Mesothelial cell of epicardium (in vitro differentiated cells): ENCODE results near the gene MRPL10. TPM values are rescaled to one million over a fixed set of nuclear protein-coding genes. Genes with fewer than 3 reads are reported as not detected.
"Not testable (repeated sequence)": the region's sequence is repeated elsewhere in the genome, so short reads cannot be mapped to it uniquely, and the experiment has no call there.

Experiments used
- DNase-seq, 2 experiments: peaks; one replicate each; pipeline ENCODE4 v3.0.0; 2021; ENCODE audit warnings: low spot score in 2 of 2; ENCODE audit not compliant: unreplicated experiment in 2 of 2
- H3K27ac Mint-ChIP-seq: 2 replicates; pipeline ENCODE4 v1.8.0; 2021; ENCODE audit warnings: mixed read lengths
- H3K27me3 Mint-ChIP-seq: 2 replicates; pipeline ENCODE4 v1.8.0; 2021; ENCODE audit warnings: low read depth, mixed read lengths
- H3K36me3 Mint-ChIP-seq: 2 replicates; pipeline ENCODE4 v1.8.0; 2021; ENCODE audit warnings: mixed read lengths
- H3K4me1 Mint-ChIP-seq: 2 replicates; pipeline ENCODE4 v1.8.0; 2021; ENCODE audit warnings: mixed read lengths
- H3K4me3 Mint-ChIP-seq: 2 replicates; pipeline ENCODE4 v1.8.0; 2021; ENCODE audit warnings: mild to moderate bottlenecking, moderate library complexity, mixed read lengths
- H3K9me3 Mint-ChIP-seq: 2 replicates; pipeline ENCODE4 v1.8.0; 2021; ENCODE audit warnings: mixed read lengths
- CTCF ChIP-seq: fragments of 200-600 bp; sonication (generic); IDR thresholded peaks from one replicate; pipeline ENCODE4 v1.5.0; 2021; ENCODE audit warnings: antibody characterized with exemption; ENCODE audit not compliant: unreplicated experiment
- total RNA-seq: library from RNA; stranded (reverse); gene quantifications from 3 replicates; pipeline ENCODE4 v1.2.1, GENCODE V29; 2021

MRPL10 gene
- total RNA-seq, 1 donor from 2014 or later, result 41.0 TPM

- H3K4me1 Mint-ChIP-seq, result no peaks in the 10 kb centered on the region
- no peak overlapping the region for H3K4me3 Mint-ChIP-seq
- H3K27ac Mint-ChIP-seq, result no peak overlapping the region
- no peaks in the 10 kb centered on the region for H3K9me3 Mint-ChIP-seq
- H3K27me3 Mint-ChIP-seq, result peaks cover 68% of the 10 kb centered on the region
- DNase-seq, result no peak
- peak; percentile 56 for TF ChIP-seq CTCF
- no peaks in the 10 kb centered on the region for H3K36me3 Mint-ChIP-seq
Measured at GRCh38 chr17:47776330-47777197, 54.8 kb downstream of the MRPL10 start.

GRCh38 chr17:47774987-47775580, 56.3 kb downstream of the MRPL10 start:
- no peak overlapping the region for H3K4me3 Mint-ChIP-seq
- H3K4me1 Mint-ChIP-seq, result no peaks in the 10 kb centered on the region
- no peak overlapping the region for H3K27ac Mint-ChIP-seq
- no peaks in the 10 kb centered on the region for H3K36me3 Mint-ChIP-seq
- DNase-seq, result no peak
- peaks cover 6% of the 10 kb centered on the region for H3K9me3 Mint-ChIP-seq
- no peak for TF ChIP-seq CTCF
- peaks cover 54% of the 10 kb centered on the region for H3K27me3 Mint-ChIP-seq

- DNase-seq, result no peak
- no peak overlapping the region for H3K27ac Mint-ChIP-seq
- no peak overlapping the region for H3K4me3 Mint-ChIP-seq
- TF ChIP-seq CTCF, result no peak
- no peaks in the 10 kb centered on the region for H3K4me1 Mint-ChIP-seq
- no peaks in the 10 kb centered on the region for H3K36me3 Mint-ChIP-seq
- H3K27me3 Mint-ChIP-seq, result peaks cover 52% of the 10 kb centered on the region
- peaks cover 6% of the 10 kb centered on the region for H3K9me3 Mint-ChIP-seq
Measured at GRCh38 chr17:47774331-47774730, 57.0 kb downstream of the MRPL10 start.

GRCh38 chr17:47773649-47774048, 57.7 kb downstream of the MRPL10 start:
- H3K4me1 Mint-ChIP-seq, H3K4me3 Mint-ChIP-seq, H3K36me3 Mint-ChIP-seq, H3K27ac Mint-ChIP-seq, DNase-seq: not testable (repeated sequence)
- Mint-ChIP-seq H3K27me3 (peaks cover 55% of the 10 kb centered on the region), H3K9me3 (peaks cover 12% of the 10 kb centered on the region)

Other genes with a start within 250 kb of the MRPL10 start
- 284 to 314 TPM (median 302 TPM) in 3 replicates for gene KPNB1, start 181.6 kb downstream of the MRPL10 start, total RNA-seq
- gene TBKBP1, start 137.4 kb downstream of the MRPL10 start, total RNA-seq, result 49.8 to 53.9 TPM (median 52.7 TPM) in 3 replicates
- gene TBX21, start 98.3 kb downstream of the MRPL10 start, total RNA-seq, result not detected in 3 replicates
- gene OSBPL7, start 9.7 kb downstream of the MRPL10 start, total RNA-seq, result 21.7 to 25.1 TPM (median 22.0 TPM) in 3 replicates
- 0.16 TPM in 1 of 3 replicates, not detected in the others for gene LRRC46, start 129 bp upstream of the MRPL10 start, total RNA-seq
- 49.7 to 50.7 TPM (median 50.7 TPM) in 3 replicates for gene SCRN2, start 9.7 kb upstream of the MRPL10 start, total RNA-seq
- 15.9 to 17.6 TPM (median 16.0 TPM) in 3 replicates for gene SP6, start 19.6 kb upstream of the MRPL10 start, total RNA-seq
- 17.0 to 18.0 TPM (median 17.0 TPM) in 3 replicates for gene SP2, start 64.7 kb upstream of the MRPL10 start, total RNA-seq
- gene PNPO, start 110.0 kb upstream of the MRPL10 start, total RNA-seq, result 7.4 to 10.4 TPM (median 8.3 TPM) in 3 replicates
- gene PRR15L, start 126.3 kb upstream of the MRPL10 start, total RNA-seq, result 3.4 to 3.6 TPM (median 3.4 TPM) in 3 replicates
- gene CDK5RAP3, start 139.6 kb upstream of the MRPL10 start, total RNA-seq, result 231 to 251 TPM (median 236 TPM) in 3 replicates
- gene COPZ2, start 206.3 kb upstream of the MRPL10 start, total RNA-seq, result 28.2 to 31.8 TPM (median 30.7 TPM) in 3 replicates
- 134 to 137 TPM (median 136 TPM) in 3 replicates for gene NFE2L1, start 216.8 kb upstream of the MRPL10 start, total RNA-seq